Endometrial microvascular endothelial cells (primary cell): Measurements from ENCODE around the gene ZNF749. TPM values are rescaled to one million over a fixed set of nuclear protein-coding genes. Genes with fewer than 3 reads are reported as not detected.

Source experiments
- in situ Hi-C: cut with HindIII; loops from 2 replicates; pipeline ENCODE4 v1.10.0; 2017; ENCODE audit warnings: low sequenced_read_pairs, low pct_unique_long_range_greater_than_20kb; ENCODE audit errors: inconsistent ontology term
- total RNA-seq: library from RNA; depleted of rRNA; stranded (reverse); fragments of >200 nt; gene quantifications from one replicate; pipeline ENCODE4 v1.2.3, GENCODE V29; 2015; ENCODE audit errors: inconsistent ontology term

ZNF749 gene
- total RNA-seq = 6.3 TPM

GRCh38 chr19:57435062-57435978 lies at the start of gene ZNF749:
TSS of gene ZNF749 (plus strand) at chr19:57435325. CDS start at chr19:57435579, 254 bp downstream.
- in situ Hi-C loops = no loop called here

GRCh38 chr19:57389194-57389729 lies 45.9 kb upstream of the ZNF749 start:
- in situ Hi-C loops = no loop called here

GRCh38 chr19:57389730-57390598 lies 45.2 kb upstream of the ZNF749 start, which contains the start of gene ZNF548:
TSS of gene ZNF548 (plus strand) at chr19:57389854. CDS start at chr19:57390100, 246 bp downstream.
- in situ Hi-C loops = no loop called here

GRCh38 chr19:57395710-57396109 lies 39.4 kb upstream of the ZNF749 start:
- in situ Hi-C loops = no loop called here

GRCh38 chr19:57398868-57399267 lies 36.3 kb upstream of the ZNF749 start:
- in situ Hi-C loops = no loop called here

GRCh38 chr19:57403737-57404563 lies 31.2 kb upstream of the ZNF749 start:
- in situ Hi-C loops = no loop called here

- in situ Hi-C loops = no loop called here
Observed at GRCh38 chr19:57406516-57407123, 28.5 kb upstream of the ZNF749 start.

GRCh38 chr19:57410877-57411671 lies 24.1 kb upstream of the ZNF749 start, which contains the start of gene ZNF17:
TSS of gene ZNF17 (plus strand) at chr19:57411161. CDS start at chr19:57413616, 2,455 bp downstream.
- in situ Hi-C loops = no loop called here

- in situ Hi-C loops = no loop called here
Observed at GRCh38 chr19:57419439-57419838, 15.7 kb upstream of the ZNF749 start.

GRCh38 chr19:57421037-57421436 lies 14.1 kb upstream of the ZNF749 start:
- in situ Hi-C loops = no loop called here

GRCh38 chr19:57434386-57435061 lies 601 bp upstream of the ZNF749 start:
- in situ Hi-C loops = no loop called here

- in situ Hi-C loops = no loop called here
Observed at GRCh38 chr19:57436417-57436816, 1.3 kb downstream of the ZNF749 start.

- in situ Hi-C loops = no loop called here
Observed at GRCh38 chr19:57437931-57438330, 2.8 kb downstream of the ZNF749 start.

GRCh38 chr19:57438925-57439324 lies 3.8 kb downstream of the ZNF749 start:
- in situ Hi-C loops = no loop called here

- in situ Hi-C loops = no loop called here
Observed at GRCh38 chr19:57441979-57442752, 7.0 kb downstream of the ZNF749 start.

- in situ Hi-C loops = no loop called here
Observed at GRCh38 chr19:57443121-57443696, 8.1 kb downstream of the ZNF749 start.
